GM12878 (cell line): ENCODE measurements around the gene CCSER2. TPM values are rescaled to one million over a fixed set of nuclear protein-coding genes. Genes with fewer than 3 reads are reported as not detected.

Experiments used
- ATAC-seq: fragments of 200-7000 bp; cut with Tn5 transposase; 3 replicates; pipeline ENCODE4 v1.9.1; 2020; ENCODE audit warnings: mild to moderate bottlenecking, moderate library complexity
- BruUV-seq: library from RNA; stranded (reverse); fragments of 400-500 nt; replicated peaks from 2 replicates; lab custom pipeline; 2021; lab: Mats Ljungman, UMichigan
- CTCF ChIA-PET: fragments of 300-600 bp; sonication (Branson Sonifier 250); formaldehyde crosslinking; extraction: SDS; loops from one replicate; lab custom pipeline; 2021; ENCODE audit warnings: inconsistent platforms; lab: Yijun Ruan, JAX
- POLR2A ChIA-PET: fragments of 350-600 bp; formaldehyde crosslinking; extraction: SDS; loops from one replicate; lab custom pipeline; 2021; ENCODE audit warnings: inconsistent platforms; lab: Charles Lee
- RAD21 ChIA-PET: fragments of 300-600 bp; sonication (Branson Sonifier 250); formaldehyde crosslinking; loops from one replicate; lab custom pipeline; 2023; ENCODE audit warnings: antibody characterized with exemption; ENCODE audit not compliant: unreplicated experiment; lab: Charles Lee
- SMC1A ChIA-PET: fragments of 300-600 bp; sonication (Branson Sonifier 250); formaldehyde crosslinking; loops from one replicate; lab custom pipeline; 2023; ENCODE audit not compliant: unreplicated experiment, uncharacterized antibody; lab: Charles Lee
- DNase-seq: peaks from one replicate; pipeline ENCODE4 v3.0.0-alpha.2; 2011; ENCODE audit warnings: low read depth, low spot score
- FAIRE-seq: peaks from 3 replicates; lab custom pipeline; 2011; peaks lifted over from hg19 to GRCh38; lab: Jason Lieb, UNC
- H2AFZ ChIP-seq: 2 replicates; pipeline ENCODE4 v1.6.0; 2011; ENCODE audit warnings: low read depth, low read length, control low read depth; ENCODE audit not compliant: control insufficient read depth
- H3K27ac ChIP-seq: 2 replicates; pipeline ENCODE4 v1.5.1; 2011; ENCODE audit warnings: control low read depth; ENCODE audit not compliant: control insufficient read depth, insufficient read depth
- H3K27me3 ChIP-seq, 2 experiments: replicated peaks in 1 of 2; 2 replicates each; pipeline versions ENCODE4 v1.6.0 to v1.6.1; 2011; ENCODE audit warnings: low read length in 1 of 2; ENCODE audit not compliant: control insufficient read depth in 2 of 2, insufficient read depth in 2 of 2
- H3K36me3 ChIP-seq, 2 experiments: 2 replicates each; pipeline ENCODE4 v1.5.1; 2011; ENCODE audit warnings: low read length in 1 of 2; ENCODE audit not compliant: control insufficient read depth in 2 of 2, insufficient read depth in 2 of 2
- H3K4me1 ChIP-seq: 2 replicates; pipeline ENCODE4 v1.6.1; 2011; ENCODE audit warnings: mild to moderate bottlenecking, low read length, moderate library complexity, mixed read lengths; ENCODE audit not compliant: control insufficient read depth, insufficient read depth
- H3K4me2 ChIP-seq: 2 replicates; pipeline ENCODE4 v1.6.0; 2011; ENCODE audit warnings: control low read depth; ENCODE audit not compliant: control insufficient read depth, insufficient read depth
- H3K4me3 ChIP-seq: fragments of 200-600 bp; sonication (generic); 2 replicates; pipeline ENCODE4 v1.5.1; 2016
- H3K79me2 ChIP-seq: 2 replicates; pipeline ENCODE4 v1.6.0; 2011; ENCODE audit warnings: low read length; ENCODE audit not compliant: control insufficient read depth, insufficient read depth
- H3K9ac ChIP-seq: 2 replicates; pipeline ENCODE4 v1.8.0; 2011; ENCODE audit warnings: low read length, control low read depth, mixed read lengths; ENCODE audit not compliant: control insufficient read depth, insufficient read depth
- H3K9me3 ChIP-seq: replicated peaks from 3 replicates; pipeline ENCODE4 v1.5.1; 2011; ENCODE audit warnings: mild to moderate bottlenecking, low read length; ENCODE audit not compliant: control insufficient read depth, insufficient read depth
- H4K20me1 ChIP-seq: 2 replicates; pipeline ENCODE4 v1.6.0; 2011; ENCODE audit not compliant: control insufficient read depth, insufficient read depth
- BRCA1 ChIP-seq: IDR thresholded peaks from 2 replicates; pipeline ENCODE4 v1.6.1; 2011; ENCODE audit warnings: low read depth, low read length, improper control_type of control experiment
- CEBPZ ChIP-seq: fragments of 150-350 bp; IDR thresholded peaks from 2 replicates; pipeline ENCODE4 v1.6.1; 2016; ENCODE audit warnings: low read depth, low read length
- CREM ChIP-seq: IDR thresholded peaks from 2 replicates; pipeline ENCODE4 v1.6.1; 2014; ENCODE audit warnings: antibody characterized with exemption, low read depth
- HDAC2 ChIP-seq: fragments of 200-600 bp; sonication (generic); IDR thresholded peaks from 2 replicates; pipeline ENCODE4 v1.6.1; 2017
- JUNB ChIP-seq: IDR thresholded peaks from 2 replicates; pipeline ENCODE4 v1.6.1; 2016; ENCODE audit warnings: antibody characterized with exemption, mild to moderate bottlenecking
- LARP7 ChIP-seq: fragments of 450-650 bp; IDR thresholded peaks from 2 replicates; pipeline ENCODE4 v1.6.1; 2017; ENCODE audit warnings: mild to moderate bottlenecking
- MLLT1 ChIP-seq: fragments of 450-650 bp; IDR thresholded peaks from 2 replicates; pipeline ENCODE4 v1.6.1; 2016; ENCODE audit warnings: mild to moderate bottlenecking
- MYB ChIP-seq: fragments of 150-350 bp; IDR thresholded peaks from 2 replicates; pipeline ENCODE4 v1.6.1; 2014; ENCODE audit warnings: mild to moderate bottlenecking, low read depth, low read length, borderline replicate concordance
- POLR2A ChIP-seq: IDR thresholded peaks from 2 replicates; pipeline ENCODE4 v1.6.1; 2011; ENCODE audit warnings: low read depth, mild to moderate bottlenecking, low read length
- ZNF274 ChIP-seq: IDR thresholded peaks from one replicate; pipeline ENCODE4 v1.8.0; 2011; ENCODE audit not compliant: insufficient read length, insufficient read depth
- WGBS: methylation state at CpG from one replicate; pipeline ENCODE4 v1.1.6; 2016; ENCODE audit warnings: low lambda C conversion rate; ENCODE audit not compliant: insufficient replicate concordance, insufficient coverage; ENCODE audit errors: missing lambda C conversion rate; 5-methylcytosine and 5-hydroxymethylcytosine counted together
- in situ Hi-C: fragments of 300-500 bp; cut with MboI; formaldehyde crosslinking; loops from 9 replicates; pipeline ENCODE4 v1.14.3; 2018; ENCODE audit warnings: mixed read lengths
- intact Hi-C: fragments of 100-400 bp; cut with micrococcal nuclease; formaldehyde crosslinking; loops from one replicate; pipeline ENCODE4 v1.14.2; 2022; ENCODE audit not compliant: unreplicated experiment
- polyA plus RNA-seq, 11 experiments: library from polyadenylated mRNA; depleted of rRNA in 4 of 11; unstranded in 6 of 11; stranded (reverse) in 5 of 11; fragments of >200 nt; fragmentation: Nextera tagmentation in 4 of 11; fragmentation: Illumina TruSeq in 1 of 11; extraction: Ambion mirVana in 4 of 11; extraction: Trizol in 1 of 11; gene quantifications; 1 replicate in 1 of 11; 2 replicates in 10 of 11; pipeline versions ENCODE4 v1.2.1 to v1.2.3, GENCODE V29; 2011 to 2016; ENCODE audit warnings: inconsistent platforms in 2 of 11, missing spikeins in 2 of 11, low read depth in 1 of 11
- total RNA-seq, 4 experiments: library from RNA; depleted of rRNA in 3 of 4; stranded (reverse); fragments of >200 nt in 3 of 4; fragmentation: Illumina TruSeq in 1 of 4; extraction: Trizol in 1 of 4; gene quantifications; 2 replicates each; pipeline versions ENCODE4 v1.2.1 to v1.2.3, GENCODE V29; 2013 to 2021
- TF ChIP-seq, protein P1 (sequence below): fragments of 450-650 bp; IDR thresholded peaks from 2 replicates; pipeline ENCODE4 v1.6.1; 2018; ENCODE audit warnings: borderline replicate concordance, mild to moderate bottlenecking; ENCODE audit not compliant: partially characterized antibody
- TF ChIP-seq, protein P2 (sequence below): IDR thresholded peaks from 2 replicates; pipeline ENCODE4 v1.6.1; 2012; ENCODE audit warnings: low read depth, low read length, improper control_type of control experiment
- TF ChIP-seq, protein P3 (sequence below): fragments of 450-650 bp; IDR thresholded peaks from 2 replicates; pipeline ENCODE4 v1.6.1; 2017; ENCODE audit warnings: antibody characterized with exemption, mild to moderate bottlenecking, moderate library complexity

CCSER2 gene
- total and polyA plus RNA-seq, 10 of the 15 experiments (the other 5 are each of a cell fraction or from before 2014, with no cell fraction given), result 4.7 to 18.8 (median 13.2) TPM

- Histone ChIP-seq H4K20me1 (no peaks in the 10 kb centered on the region), H3K27ac (no peak overlapping the region), H3K4me3 (no peak overlapping the region), H3K36me3 (no peaks in the 10 kb centered on the region), H3K9ac (no peak overlapping the region), H2AFZ (no peak overlapping the region), H3K4me1 (no peaks in the 10 kb centered on the region), H3K4me2 (no peak overlapping the region), H3K79me2 (no peaks in the 10 kb centered on the region), H3K9me3 (no peaks in the 10 kb centered on the region), H3K27me3 (no peaks in the 10 kb centered on the region)
- ChIA-PET SMC1A (interaction anchor here (0.8 to 1.7 kb wide), 11 partner anchors 11 to 190 kb away, joined by 3 to 9 read pairs (median 5); no protein-coding TSS in a partner anchor), RAD21 (interaction anchor here (1.0 to 1.2 kb wide), 2 partner anchors 86 to 184 kb away, joined by 3 to 4 read pairs; no protein-coding TSS in a partner anchor), CTCF (interaction anchor here (0.6 to 6.2 kb wide), 19 partner anchors 10 to 204 kb away, joined by 3 to 71 read pairs (median 5); no protein-coding TSS in a partner anchor), POLR2A (no interaction called here)
- DNase-seq (no peak), ATAC-seq (no peak), FAIRE-seq (no peak)
- 74% methylated on average over 11 of the region's 11 CpGs for WGBS
- BruUV-seq, result no TSS peak
- in situ Hi-C loops (no loop called here), intact Hi-C loops (no loop called here)
- no peak for TF ChIP-seq MYB
- TF ChIP-seq ZNF274, result no peak
- no peak for TF ChIP-seq POLR2A
- TF ChIP-seq, protein P1, sequence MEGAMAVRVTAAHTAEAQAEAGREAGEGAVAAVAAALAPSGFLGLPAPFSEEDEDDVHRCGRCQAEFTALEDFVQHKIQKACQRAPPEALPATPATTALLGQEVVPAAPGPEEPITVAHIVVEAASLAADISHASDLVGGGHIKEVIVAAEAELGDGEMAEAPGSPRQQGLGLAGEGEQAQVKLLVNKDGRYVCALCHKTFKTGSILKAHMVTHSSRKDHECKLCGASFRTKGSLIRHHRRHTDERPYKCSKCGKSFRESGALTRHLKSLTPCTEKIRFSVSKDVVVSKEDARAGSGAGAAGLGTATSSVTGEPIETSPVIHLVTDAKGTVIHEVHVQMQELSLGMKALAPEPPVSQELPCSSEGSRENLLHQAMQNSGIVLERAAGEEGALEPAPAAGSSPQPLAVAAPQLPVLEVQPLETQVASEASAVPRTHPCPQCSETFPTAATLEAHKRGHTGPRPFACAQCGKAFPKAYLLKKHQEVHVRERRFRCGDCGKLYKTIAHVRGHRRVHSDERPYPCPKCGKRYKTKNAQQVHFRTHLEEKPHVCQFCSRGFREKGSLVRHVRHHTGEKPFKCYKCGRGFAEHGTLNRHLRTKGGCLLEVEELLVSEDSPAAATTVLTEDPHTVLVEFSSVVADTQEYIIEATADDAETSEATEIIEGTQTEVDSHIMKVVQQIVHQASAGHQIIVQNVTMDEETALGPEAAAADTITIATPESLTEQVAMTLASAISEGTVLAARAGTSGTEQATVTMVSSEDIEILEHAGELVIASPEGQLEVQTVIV, result no peak
- no peak for TF ChIP-seq JUNB
- TF ChIP-seq LARP7, result no peak
- TF ChIP-seq CREM, result no peak
- TF ChIP-seq CEBPZ, result no peak
- no peak for TF ChIP-seq HDAC2
- TF ChIP-seq MLLT1, result no peak
- TF ChIP-seq, protein P2, sequence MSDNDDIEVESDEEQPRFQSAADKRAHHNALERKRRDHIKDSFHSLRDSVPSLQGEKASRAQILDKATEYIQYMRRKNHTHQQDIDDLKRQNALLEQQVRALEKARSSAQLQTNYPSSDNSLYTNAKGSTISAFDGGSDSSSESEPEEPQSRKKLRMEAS, result no peak
- no peak for TF ChIP-seq BRCA1
- TF ChIP-seq, protein P3, sequence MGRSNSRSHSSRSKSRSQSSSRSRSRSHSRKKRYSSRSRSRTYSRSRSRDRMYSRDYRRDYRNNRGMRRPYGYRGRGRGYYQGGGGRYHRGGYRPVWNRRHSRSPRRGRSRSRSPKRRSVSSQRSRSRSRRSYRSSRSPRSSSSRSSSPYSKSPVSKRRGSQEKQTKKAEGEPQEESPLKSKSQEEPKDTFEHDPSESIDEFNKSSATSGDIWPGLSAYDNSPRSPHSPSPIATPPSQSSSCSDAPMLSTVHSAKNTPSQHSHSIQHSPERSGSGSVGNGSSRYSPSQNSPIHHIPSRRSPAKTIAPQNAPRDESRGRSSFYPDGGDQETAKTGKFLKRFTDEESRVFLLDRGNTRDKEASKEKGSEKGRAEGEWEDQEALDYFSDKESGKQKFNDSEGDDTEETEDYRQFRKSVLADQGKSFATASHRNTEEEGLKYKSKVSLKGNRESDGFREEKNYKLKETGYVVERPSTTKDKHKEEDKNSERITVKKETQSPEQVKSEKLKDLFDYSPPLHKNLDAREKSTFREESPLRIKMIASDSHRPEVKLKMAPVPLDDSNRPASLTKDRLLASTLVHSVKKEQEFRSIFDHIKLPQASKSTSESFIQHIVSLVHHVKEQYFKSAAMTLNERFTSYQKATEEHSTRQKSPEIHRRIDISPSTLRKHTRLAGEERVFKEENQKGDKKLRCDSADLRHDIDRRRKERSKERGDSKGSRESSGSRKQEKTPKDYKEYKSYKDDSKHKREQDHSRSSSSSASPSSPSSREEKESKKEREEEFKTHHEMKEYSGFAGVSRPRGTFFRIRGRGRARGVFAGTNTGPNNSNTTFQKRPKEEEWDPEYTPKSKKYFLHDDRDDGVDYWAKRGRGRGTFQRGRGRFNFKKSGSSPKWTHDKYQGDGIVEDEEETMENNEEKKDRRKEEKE, result no peak
These were observed 24.8 kb downstream of the CCSER2 start for GRCh38 chr10:84353052-84353803.
